HL-60 (cell line): Measurements from ENCODE around the gene VSIG10L2.

Experiments
- CTCF ChIP-seq: IDR thresholded peaks from one replicate; pipeline ENCODE4 v1.5.1; 2011; ENCODE audit warnings: low read length, control low read depth, inconsistent platforms; ENCODE audit not compliant: insufficient read depth
- POLR2AphosphoS5 ChIP-seq: IDR thresholded peaks from 2 replicates; pipeline ENCODE4 v1.6.1; 2012; ENCODE audit warnings: low read depth

DNA sequence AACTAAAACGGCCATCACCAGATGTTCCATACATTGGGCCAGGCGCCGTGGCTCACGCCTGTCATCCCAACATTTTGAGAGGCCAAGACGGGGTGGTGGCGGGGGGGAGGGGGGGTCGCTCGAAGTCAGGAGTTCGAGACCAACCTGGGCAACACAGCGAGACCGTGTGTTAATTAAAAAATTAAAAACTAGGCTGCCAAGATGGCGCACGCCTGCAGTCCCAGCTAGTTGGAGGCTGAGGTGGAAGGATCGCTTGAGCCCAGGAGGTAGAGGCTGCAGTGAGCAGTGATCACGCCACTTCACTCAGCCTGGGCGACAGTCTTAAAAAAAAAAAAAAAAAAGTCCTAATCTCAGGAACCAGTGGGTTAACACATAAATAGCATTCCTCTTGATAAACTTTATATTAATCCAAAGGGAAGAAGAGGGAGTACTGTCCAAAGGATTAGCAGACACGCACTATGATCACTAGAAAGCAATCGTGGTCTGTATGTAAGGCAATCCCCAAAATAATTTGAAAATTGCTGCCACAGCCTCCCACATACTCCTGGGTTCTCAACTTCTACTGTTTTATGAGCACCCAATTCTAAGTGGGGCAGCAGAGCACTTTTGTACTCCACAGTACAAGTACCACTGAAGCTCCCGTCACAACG lies 43.4 kb upstream of the VSIG10L2 start:
- TF ChIP-seq CTCF = no peak
- TF ChIP-seq POLR2AphosphoS5 = no peak
